AG20443 (cell line): Measurements from ENCODE around the gene ATOH8.

ENCODE experiments used
- DNase-seq: peaks from one replicate; pipeline ENCODE4 v3.0.0; 2012; ENCODE audit warnings: low spot score, mixed read lengths

The ATOH8 gene

DNA sequence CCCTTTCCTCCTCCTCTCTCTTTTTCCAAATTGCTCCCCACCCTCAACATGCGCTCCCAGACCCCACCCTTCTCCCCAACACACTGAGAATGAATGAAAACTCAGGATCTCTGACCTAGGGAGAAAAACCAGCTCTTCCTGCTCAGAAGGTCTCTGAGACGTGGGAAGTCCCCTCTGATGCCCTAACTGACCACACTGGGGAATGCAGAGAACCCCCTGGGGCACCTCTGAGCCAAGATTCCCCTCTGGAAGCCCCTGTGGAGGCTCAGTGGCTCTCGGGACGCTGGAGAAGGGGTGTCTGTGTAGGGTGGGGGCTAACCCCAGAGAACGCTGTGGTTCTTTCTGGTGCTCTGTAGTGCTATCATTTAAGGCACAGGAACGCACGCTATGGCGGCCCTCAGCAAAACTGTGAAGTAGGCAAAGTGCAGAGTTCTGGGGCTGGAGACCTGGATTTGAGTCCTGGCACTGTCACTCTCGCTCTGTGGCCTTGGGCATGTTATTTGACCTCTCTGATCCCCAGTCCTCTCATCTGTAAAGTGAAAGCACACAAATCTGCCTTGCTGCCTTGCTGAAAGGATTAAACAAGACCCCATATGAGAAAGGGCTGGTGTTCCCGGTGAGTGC lies 17.1 kb downstream of the ATOH8 start:
- DNase-seq = no peak

GRCh38 chr2:85771486-85771885 lies 17.7 kb downstream of the ATOH8 start:
- DNase-seq = no peak

DNA sequence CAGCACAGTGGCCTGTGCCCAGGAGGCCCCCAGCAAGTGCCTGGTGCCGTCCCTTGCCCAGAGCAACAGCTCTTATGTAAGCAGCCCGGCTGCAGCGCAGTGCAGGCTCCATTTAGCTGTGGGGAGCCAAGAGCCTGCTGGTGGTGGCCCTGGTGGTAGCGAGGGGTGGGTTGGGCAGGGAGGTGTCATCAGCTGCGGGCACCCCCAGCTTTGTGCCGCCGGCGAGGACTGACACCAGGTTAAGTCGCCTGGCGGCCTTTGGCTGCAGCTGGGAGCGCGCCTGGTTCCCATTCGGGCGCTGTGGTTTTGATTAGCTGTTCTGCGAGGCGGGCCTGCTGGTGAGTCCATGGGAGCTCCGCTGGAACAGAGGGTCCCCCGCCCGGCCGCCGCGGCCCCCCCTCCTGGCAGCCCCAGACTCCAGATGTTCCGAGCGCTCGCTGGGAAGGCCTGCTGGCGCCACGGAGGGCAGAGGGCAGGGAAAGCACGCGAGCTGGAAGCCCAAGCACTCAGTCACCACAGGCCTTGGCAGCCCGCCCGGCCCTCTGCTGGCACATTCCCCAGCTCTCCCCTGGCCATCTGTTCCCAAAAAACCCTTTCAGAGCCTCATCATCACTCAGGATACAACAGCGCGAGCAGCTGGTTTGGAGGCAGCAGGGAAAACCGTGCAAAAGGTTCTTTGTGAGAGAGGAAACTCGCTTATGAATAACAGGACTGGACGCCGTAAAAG lies 18.4 kb downstream of the ATOH8 start:
- DNase-seq = peak; percentile 97

- no peak for DNase-seq
Observed at GRCh38 chr2:85772841-85773491, 19.2 kb downstream of the ATOH8 start.

DNA sequence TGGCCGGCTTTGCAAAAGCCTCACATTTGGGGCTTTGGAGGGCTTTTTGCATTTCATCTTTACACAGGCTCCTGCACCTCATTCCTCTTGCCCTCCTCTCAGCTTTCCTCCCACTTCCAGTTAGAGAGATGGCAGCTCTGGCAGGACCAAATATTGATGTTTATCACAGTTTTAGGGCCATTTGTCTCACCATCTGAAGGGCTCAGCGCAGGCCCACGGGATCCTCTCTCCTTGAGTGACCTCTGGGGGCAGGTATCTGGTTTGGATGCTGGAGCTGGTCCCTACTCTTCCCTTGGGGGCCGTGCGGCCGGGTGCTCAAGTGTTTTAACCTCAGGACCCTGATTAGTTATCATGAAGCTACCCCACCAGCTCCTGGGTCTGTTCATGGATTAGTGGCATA lies 19.9 kb downstream of the ATOH8 start:
- DNase-seq = no peak

DNA sequence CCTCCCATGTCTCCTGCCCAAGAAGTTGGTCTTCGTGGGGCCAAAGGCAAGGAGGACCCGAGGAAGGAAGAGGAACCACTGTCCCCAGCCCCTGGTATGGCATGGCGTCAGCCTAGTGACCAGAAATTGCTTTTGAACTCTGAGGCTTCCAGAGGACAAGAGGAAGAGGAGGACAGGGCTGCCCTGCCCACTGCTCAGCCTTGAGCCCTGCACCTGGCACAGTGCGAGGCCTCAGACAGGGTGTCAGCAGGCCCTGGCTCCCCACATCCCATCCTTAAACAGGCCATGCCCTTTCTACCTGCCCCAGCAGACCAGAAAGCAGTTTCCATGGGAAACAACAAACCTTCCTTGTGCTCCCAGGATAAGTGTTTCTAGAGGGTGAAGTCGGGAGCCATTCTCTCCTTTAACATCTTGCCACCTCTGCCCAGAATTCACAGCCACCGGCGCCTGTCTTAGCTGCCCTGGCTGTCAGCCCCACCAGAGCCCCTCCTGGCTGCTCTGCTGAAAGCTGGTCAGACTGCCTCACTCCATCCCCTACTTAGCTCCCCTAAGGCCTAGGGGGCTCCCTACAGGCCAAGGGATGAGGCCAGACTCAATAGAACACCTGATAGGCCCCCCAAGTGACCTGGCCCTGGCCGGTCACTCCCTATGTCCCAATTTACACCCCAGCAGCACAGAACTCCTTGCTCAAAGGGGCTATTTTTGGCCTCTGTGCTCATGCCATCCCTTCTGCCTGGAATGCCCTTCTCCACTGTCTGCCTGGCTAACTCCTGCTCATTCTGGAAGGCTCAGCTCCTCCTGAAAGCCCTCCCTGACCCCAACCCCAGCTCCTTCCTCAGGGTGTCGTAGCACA lies 20.6 kb downstream of the ATOH8 start:
- DNase-seq = no peak

GRCh38 chr2:85775406-85776381 lies 21.9 kb downstream of the ATOH8 start:
- DNase-seq = no peak

DNA sequence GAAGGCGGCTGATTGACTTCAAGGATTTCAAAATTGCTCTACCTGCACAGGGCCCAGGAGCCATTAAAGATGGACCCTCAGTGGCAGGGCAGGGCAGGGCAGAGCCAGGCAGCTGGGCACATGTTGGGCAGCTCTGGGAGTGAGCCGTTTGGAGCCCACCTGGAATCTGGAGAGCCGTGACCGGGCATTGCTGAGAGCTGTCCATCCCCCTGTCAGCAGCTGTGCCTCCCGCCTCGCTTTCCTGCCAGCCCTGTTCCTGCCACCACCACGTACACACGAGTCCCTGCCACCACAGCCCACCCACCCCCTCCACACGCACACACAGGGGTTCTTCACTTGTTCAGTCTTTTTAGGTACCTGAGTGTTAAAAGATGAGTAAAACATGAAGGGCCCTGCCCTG lies 22.9 kb downstream of the ATOH8 start:
- no peak for DNase-seq

DNA sequence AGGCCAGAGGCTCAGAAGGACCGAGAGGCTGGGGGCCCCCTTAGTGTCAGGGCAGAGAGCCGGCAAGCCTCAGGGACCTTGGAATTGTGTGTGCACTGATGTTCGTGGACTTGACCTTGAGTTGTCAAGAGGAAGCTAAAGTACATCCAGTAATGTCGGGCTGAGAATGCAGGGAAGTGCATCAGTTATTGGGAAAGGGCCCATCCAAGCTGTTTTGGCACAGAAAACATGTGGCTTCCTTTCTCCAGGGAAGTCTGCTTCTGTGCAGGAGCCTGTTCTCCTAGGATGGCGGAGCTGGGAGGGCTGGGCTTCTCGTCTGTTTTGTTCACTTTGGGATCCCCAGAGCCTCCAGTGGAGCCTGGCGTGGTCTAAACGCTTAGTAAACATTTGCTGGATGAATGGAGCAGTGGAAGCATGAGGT lies 23.7 kb downstream of the ATOH8 start:
- no peak for DNase-seq

DNA sequence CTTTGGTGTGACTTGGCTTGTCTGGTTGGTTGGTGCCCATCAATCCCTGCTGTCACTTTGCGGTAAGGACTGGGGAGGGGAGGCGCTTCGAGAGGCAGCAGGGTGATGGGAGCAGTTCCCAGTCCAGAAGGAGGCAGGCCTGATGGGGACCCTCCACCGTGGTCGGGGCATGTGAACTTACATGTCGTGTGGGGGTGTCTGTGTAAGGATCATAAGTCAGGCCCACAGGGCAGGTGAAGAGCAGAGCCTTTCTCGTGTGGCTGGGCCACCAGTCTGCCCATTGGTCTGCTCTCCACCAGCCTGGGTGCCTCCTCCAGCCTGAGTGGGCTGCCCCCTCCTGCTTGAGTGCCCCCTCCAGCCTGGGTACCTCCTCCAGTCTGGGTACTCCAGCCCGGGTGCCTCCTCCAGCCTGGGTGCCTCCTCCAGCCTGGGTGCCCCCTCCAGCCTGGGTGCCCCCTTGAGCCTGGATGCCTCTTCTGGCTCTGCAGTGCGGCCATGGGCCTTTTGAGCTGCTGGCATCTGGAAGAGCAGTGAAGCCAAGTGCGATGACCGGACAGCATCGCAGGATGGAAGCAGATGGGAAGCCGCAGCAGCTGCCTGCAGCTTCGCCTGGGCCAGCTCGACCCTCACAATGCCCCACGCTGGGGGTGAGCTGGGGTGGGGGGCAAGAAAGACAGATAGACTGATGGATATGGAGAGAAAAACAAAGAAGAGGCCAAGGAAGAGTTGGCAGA lies 25.0 kb downstream of the ATOH8 start:
- no peak for DNase-seq

- no peak for DNase-seq
Observed at GRCh38 chr2:85779641-85780315, 26.0 kb downstream of the ATOH8 start.

DNA sequence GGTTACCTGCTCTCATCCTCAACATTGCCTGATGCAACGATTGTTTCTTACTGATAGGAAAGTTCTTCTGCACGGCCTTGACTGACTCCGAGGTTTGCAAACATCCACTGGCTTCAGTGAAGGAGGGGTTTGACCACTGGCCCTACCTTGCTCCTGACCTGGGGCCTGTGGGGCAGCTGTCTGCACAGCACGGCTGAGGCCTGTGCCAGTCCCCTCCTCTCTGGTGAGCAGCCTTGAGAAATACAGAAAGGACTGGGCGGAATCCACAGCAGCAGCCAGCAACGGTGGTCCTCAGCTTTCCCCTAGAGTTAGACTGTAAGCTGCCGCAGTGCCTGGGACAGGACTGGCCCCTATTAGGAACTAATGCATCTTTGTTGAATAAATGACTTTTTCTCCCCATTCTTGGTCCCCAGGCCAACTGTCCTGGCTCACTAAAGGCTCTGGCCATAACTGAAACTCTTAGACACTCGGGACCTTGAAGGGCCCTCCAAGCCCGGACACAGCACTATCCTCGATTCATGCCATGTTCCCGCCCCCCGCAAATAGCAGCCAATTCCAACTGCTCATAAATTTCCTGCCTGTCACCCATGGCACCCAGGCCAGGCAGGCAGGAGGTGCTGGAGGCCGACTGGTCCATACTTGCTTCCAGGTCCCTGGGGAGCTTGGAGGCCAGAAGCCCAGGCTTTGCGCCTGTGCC lies 26.7 kb downstream of the ATOH8 start:
- no peak for DNase-seq

DNA sequence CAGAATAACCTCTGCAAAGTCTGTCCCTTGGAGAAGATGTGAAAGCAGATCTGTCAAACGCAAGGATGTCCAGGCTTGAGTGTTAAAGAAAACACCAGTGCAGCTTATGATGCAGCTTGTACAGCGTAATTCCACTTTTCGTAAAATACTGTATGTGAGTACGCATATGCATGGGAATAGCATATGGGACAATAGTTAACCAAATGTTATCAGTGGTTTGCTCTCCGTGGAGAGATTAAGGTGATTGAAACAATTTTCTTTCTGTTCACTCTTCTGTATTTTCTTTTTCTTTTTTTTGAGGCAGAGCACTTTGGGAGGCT lies 27.2 kb downstream of the ATOH8 start:
- no peak for DNase-seq

DNA sequence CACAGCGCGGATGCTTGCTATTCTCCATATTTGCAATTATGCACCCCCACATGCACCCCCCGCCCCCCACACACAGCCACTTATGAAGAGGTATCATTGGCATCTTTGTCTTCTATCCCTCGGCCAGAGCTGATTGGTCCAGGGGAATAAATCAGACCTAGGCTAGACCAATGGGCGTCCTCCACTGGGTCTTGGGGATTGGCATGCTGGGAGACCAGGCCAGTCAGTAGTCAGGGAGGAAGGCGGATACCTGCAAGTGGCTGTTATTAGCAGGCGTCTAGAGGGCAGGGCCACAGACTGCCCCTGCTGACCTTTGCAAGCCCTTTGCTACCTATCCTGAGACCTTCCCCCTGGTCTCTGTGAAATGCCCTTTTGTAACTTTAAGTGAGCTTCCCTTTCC lies 30.0 kb downstream of the ATOH8 start:
- no peak for DNase-seq

DNA sequence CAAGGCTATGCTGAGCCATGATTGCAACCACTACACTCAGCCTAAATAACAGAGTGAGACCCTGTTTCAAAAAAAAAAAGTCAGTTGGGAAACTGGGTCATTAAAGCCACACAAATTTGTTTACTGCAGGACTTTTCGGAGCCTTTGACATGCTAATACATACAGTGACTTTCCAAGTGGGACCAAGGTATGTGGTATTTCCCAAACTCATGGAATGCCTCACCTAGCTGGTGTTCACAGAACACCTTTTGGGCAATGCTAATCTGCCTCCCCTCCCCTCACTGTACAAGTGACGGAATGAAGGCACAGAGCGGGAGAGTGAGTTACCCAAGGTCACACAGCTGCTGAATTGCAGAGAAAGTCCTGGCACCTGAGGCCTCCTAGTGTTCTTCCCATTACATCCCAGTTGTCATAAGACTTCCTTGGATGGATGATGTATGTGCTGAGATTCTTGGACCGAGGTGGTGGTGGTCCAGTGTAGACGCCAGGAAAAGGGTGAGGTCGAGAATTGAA lies 30.7 kb downstream of the ATOH8 start:
- no peak for DNase-seq

GRCh38 chr2:85785027-85785822 lies 31.4 kb downstream of the ATOH8 start:
- DNase-seq = peak; percentile 90

DNA sequence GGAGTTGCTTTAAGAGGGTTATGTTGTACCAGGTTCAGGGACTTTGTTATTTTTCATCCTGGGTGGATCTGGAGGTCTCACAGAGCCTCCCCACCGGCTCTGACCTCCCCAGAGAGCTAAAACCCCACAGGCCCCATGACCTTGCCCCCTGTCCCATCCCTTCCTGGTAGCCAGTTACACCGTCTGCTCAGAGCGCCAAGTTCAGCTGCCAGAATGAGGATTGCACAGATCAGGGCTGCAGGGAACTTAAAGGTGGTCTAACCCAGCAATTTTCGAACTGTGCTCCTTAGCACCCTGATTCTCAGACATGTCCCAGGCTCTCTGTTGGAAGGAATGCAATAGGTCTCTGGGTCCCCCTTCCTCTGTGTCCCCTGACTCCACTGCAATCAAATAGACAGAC lies 32.1 kb downstream of the ATOH8 start:
- DNase-seq = no peak

DNA sequence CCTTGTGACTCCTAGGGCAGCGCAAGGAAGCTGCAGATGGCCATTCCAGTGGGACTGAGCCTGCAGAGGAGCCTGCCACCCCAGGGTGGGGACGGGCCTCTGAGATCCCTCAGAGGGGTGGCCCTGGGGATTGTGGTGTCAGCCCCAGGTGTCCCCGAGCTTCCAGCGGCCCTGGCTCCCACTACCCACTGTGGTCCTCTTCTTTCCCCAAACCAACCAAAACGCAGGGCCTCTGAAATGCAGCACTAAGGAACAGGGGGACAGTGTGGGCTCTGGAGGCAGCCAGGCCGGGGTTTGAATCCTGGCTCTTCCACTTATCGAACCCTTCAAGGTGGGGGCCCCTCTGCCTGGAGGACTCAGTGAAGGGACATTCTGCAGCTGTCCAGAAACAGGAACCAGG lies 32.7 kb downstream of the ATOH8 start:
- DNase-seq = no peak

GRCh38 chr2:85786865-85787264 lies 33.1 kb downstream of the ATOH8 start:
- no peak for DNase-seq
